Activated naive CD4-positive, alpha-beta T cell treated with anti-CD3 and anti-CD28 coated beads, Interleukin-2, amount 50 U/mL, for 72 hours (primary cell): ENCODE results near the gene CBARP. TPM values are rescaled to one million over a fixed set of nuclear protein-coding genes. Genes with fewer than 3 reads are reported as not detected.
A peak's percentile ranks its signal among the peaks of the same experiment; 100 is the strongest.

Experiments
- ATAC-seq, 2 donors: fragments of 150-1000 bp; cut with Tn5 transposase; 2 replicates each; pipeline ENCODE4 v1.10.0; 2021; ENCODE audit warnings: mild to moderate bottlenecking in 2 of 2, moderate library complexity in 2 of 2
- DNase-seq, 2 donors: peaks; one replicate each; pipeline ENCODE4 v3.0.0; 2021 to 2022; ENCODE audit warnings: low spot score in 2 of 2
- H3K27ac Mint-ChIP-seq, 2 donors: one replicate each; pipeline ENCODE4 v1.8.0; 2022; ENCODE audit warnings: mild to moderate bottlenecking in 2 of 2, mixed read lengths in 2 of 2
- H3K36me3 Mint-ChIP-seq, 2 donors: one replicate each; pipeline ENCODE4 v1.8.0; 2022; ENCODE audit warnings: mixed read lengths in 2 of 2
- H3K9me3 Mint-ChIP-seq, 2 donors: one replicate each; pipeline ENCODE4 v1.8.0; 2022; ENCODE audit warnings: mixed read lengths in 2 of 2
- total RNA-seq, 2 donors: library from RNA; stranded (reverse); gene quantifications; one replicate each; pipeline ENCODE4 v1.2.3, GENCODE V29; 2022

Gene CBARP
- total RNA-seq, 2 donors from 2014 or later: 1.0 to 1.6 TPM

- no peaks in the 10 kb centered on the region for H3K36me3 Mint-ChIP-seq
- DNase-seq (peak in 1 of 2 donors; percentile 74), ATAC-seq (peak; percentile 87 to 90)
- no peaks in the 10 kb centered on the region for H3K9me3 Mint-ChIP-seq
- H3K27ac Mint-ChIP-seq: peak overlapping the region; percentile 59 to 84
Measured at GRCh38 chr19:1189419-1189818, 48.4 kb downstream of the CBARP start.

GRCh38 chr19:1183543-1184172, 54.1 kb downstream of the CBARP start:
- H3K36me3 Mint-ChIP-seq: no peaks in the 10 kb centered on the region

GRCh38 chr19:1182727-1183126, 55.1 kb downstream of the CBARP start:
- H3K36me3 Mint-ChIP-seq: no peaks in the 10 kb centered on the region
- no peak overlapping the region for H3K27ac Mint-ChIP-seq
- H3K9me3 Mint-ChIP-seq: no peaks in the 10 kb centered on the region
- DNase-seq: no peak
- no peak for ATAC-seq

More at GRCh38 chr19:1183543-1184172, 54.1 kb downstream of the CBARP start:
- Mint-ChIP-seq H3K27ac (no peak overlapping the region), H3K9me3 (no peaks in the 10 kb centered on the region)
- DNase-seq (no peak), ATAC-seq (no peak)

- no peaks in the 10 kb centered on the region for H3K9me3 Mint-ChIP-seq
- H3K27ac Mint-ChIP-seq: peak overlapping the region in 1 of 2 donors; percentile 42
- ATAC-seq (no peak), DNase-seq (no peak)
- H3K36me3 Mint-ChIP-seq: no peaks in the 10 kb centered on the region
Measured at GRCh38 chr19:1182068-1182467, 55.7 kb downstream of the CBARP start.

GRCh38 chr19:1181606-1182005, 56.2 kb downstream of the CBARP start:
- Mint-ChIP-seq H3K27ac (peak overlapping the region in 1 of 2 donors; percentile 42), H3K9me3 (no peaks in the 10 kb centered on the region), H3K36me3 (no peaks in the 10 kb centered on the region)
- ATAC-seq: no peak
- no peak for DNase-seq

Other genes with a start within 250 kb of the CBARP start
- gene GRIN3B, start 237.6 kb downstream of the CBARP start, total RNA-seq: under 1 TPM; 0.07 to 0.19 TPM
- gene TMEM259, start 216.9 kb downstream of the CBARP start, total RNA-seq: 100 to 1,000 TPM; 104 to 156 TPM
- not detected for gene RNU6-2, start 216.5 kb downstream of the CBARP start, total RNA-seq
- 100 to 1,000 TPM; 187 to 254 TPM for gene CNN2, start 211.4 kb downstream of the CBARP start, total RNA-seq
- 100 to 1,000 TPM in 1 of 2 donors, 10 to 100 TPM in 1; 17.8 to 105 TPM for gene ABCA7, start 197.9 kb downstream of the CBARP start, total RNA-seq
- 100 to 1,000 TPM; 171 to 174 TPM for gene ARHGAP45, start 170.8 kb downstream of the CBARP start, total RNA-seq
- gene POLR2E, start 142.6 kb downstream of the CBARP start, total RNA-seq: 100 to 1,000 TPM; 248 to 259 TPM
- gene GPX4, start 134.0 kb downstream of the CBARP start, total RNA-seq: 100 to 1,000 TPM; 154 to 316 TPM
- gene SBNO2, start 63.7 kb downstream of the CBARP start, total RNA-seq: 100 to 1,000 TPM; 113 to 144 TPM
- gene STK11, start 32.2 kb downstream of the CBARP start, total RNA-seq: 10 to 100 TPM; 73.1 to 86.4 TPM
- 100 to 1,000 TPM; 114 to 201 TPM for gene ATP5F1D, start 3.7 kb upstream of the CBARP start, total RNA-seq
- gene MIDN, start 10.6 kb upstream of the CBARP start, total RNA-seq: 100 to 1,000 TPM in 1 of 2 donors, 10 to 100 TPM in 1; 52.9 to 113 TPM
- gene CIRBP, start 31.3 kb upstream of the CBARP start, total RNA-seq: 100 to 1,000 TPM; 148 to 157 TPM
- gene FAM174C, start 37.5 kb upstream of the CBARP start, total RNA-seq: 10 to 100 TPM; 42.1 to 76.0 TPM
- under 1 TPM in 1 of 2 donors, not detected in 1; 0.25 TPM for gene EFNA2, start 47.9 kb upstream of the CBARP start, total RNA-seq
- gene NDUFS7, start 145.9 kb upstream of the CBARP start, total RNA-seq: 100 to 1,000 TPM in 1 of 2 donors, 10 to 100 TPM in 1; 89.4 to 105 TPM
- gene GAMT, start 163.5 kb upstream of the CBARP start, total RNA-seq: 10 to 100 TPM in 1 of 2 donors, 1 to 10 TPM in 1; 4.2 to 30.2 TPM
- gene DAZAP1, start 169.6 kb upstream of the CBARP start, total RNA-seq: 100 to 1,000 TPM; 194 to 298 TPM
- 1,000 to 10,000 TPM; 1,495 to 1,747 TPM for gene RPS15, start 200.4 kb upstream of the CBARP start, total RNA-seq
- gene APC2, start 212.1 kb upstream of the CBARP start, total RNA-seq: under 1 TPM; 0.09 to 0.14 TPM
- 10 to 100 TPM; 24.5 to 29.3 TPM for gene C19orf25, start 241.2 kb upstream of the CBARP start, total RNA-seq